HEK293T (cell line): ENCODE data around the gene FRMPD2.

Source experiments
- BHLHE40 ChIP-seq: fragments of 450-650 bp; IDR thresholded peaks from 2 replicates; pipeline ENCODE4 v1.6.1; 2016; ENCODE audit warnings: mild to moderate bottlenecking, moderate library complexity, borderline replicate concordance
- CTBP1 ChIP-seq: fragments of 450-650 bp; IDR thresholded peaks from 2 replicates; pipeline ENCODE4 v1.6.1; 2016; ENCODE audit warnings: borderline replicate concordance
- ELF4 ChIP-seq: fragments of 450-650 bp; IDR thresholded peaks from 2 replicates; pipeline ENCODE4 v1.6.1; 2017; ENCODE audit warnings: antibody characterized with exemption
- NFRKB ChIP-seq: fragments of 450-650 bp; IDR thresholded peaks from 2 replicates; pipeline ENCODE4 v1.6.1; 2016; ENCODE audit warnings: mild to moderate bottlenecking, moderate library complexity
- PKNOX1 ChIP-seq: fragments of 450-650 bp; IDR thresholded peaks from 2 replicates; pipeline ENCODE4 v1.6.1; 2016
- SP1 ChIP-seq: fragments of 450-650 bp; IDR thresholded peaks from 2 replicates; pipeline ENCODE4 v1.6.1; 2017
- SUZ12 ChIP-seq: fragments of 450-650 bp; IDR thresholded peaks from 2 replicates; pipeline ENCODE4 v1.6.1; 2016; ENCODE audit warnings: mild to moderate bottlenecking

GRCh38 chr10:48245977-48246376 is 28.5 kb downstream of the FRMPD2 start:
- TF ChIP-seq SUZ12 (no peak), BHLHE40 (no peak), PKNOX1 (no peak), ELF4 (no peak), SP1 (no peak), NFRKB (no peak), CTBP1 (no peak)
